MM.1S (cell line): ENCODE data around the gene SCIMP.

Source experiments
- CTCF ChIP-seq: fragments of 300-600 bp; sonication (generic); IDR thresholded peaks from 2 replicates; pipeline ENCODE4 v1.5.1; 2016; ENCODE audit warnings: antibody characterized with exemption, low read length, mixed read lengths
- EZH2 ChIP-seq: fragments of 300-600 bp; sonication (generic); optimal IDR thresholded peaks from 2 replicates; pipeline ENCODE3; 2017; ENCODE audit warnings: low read depth, mild to moderate bottlenecking, antibody characterized with exemption, low read length, mixed read lengths
- EZH2phosphoT487 ChIP-seq: fragments of 300-600 bp; sonication (generic); IDR thresholded peaks from 2 replicates; pipeline ENCODE4 v1.6.1; 2018; ENCODE audit warnings: antibody characterized with exemption, low read length

- peak; percentile 63 for TF ChIP-seq CTCF
- TF ChIP-seq EZH2 = no peak
- no peak for TF ChIP-seq EZH2phosphoT487
These were observed 15.0 kb upstream of the SCIMP start for GRCh38 chr17:5249615-5250014.
